NCI-H128 (cell line): ENCODE results near the gene THOP1.
A peak's percentile ranks its signal among the peaks of the same experiment; 100 is the strongest.

Source experiments
- DNase-seq: peaks from one replicate; lab custom pipeline; 2025; ENCODE audit not compliant: unreplicated experiment; lab: John Stamatoyannopoulos, UW

The THOP1 gene

DNA sequence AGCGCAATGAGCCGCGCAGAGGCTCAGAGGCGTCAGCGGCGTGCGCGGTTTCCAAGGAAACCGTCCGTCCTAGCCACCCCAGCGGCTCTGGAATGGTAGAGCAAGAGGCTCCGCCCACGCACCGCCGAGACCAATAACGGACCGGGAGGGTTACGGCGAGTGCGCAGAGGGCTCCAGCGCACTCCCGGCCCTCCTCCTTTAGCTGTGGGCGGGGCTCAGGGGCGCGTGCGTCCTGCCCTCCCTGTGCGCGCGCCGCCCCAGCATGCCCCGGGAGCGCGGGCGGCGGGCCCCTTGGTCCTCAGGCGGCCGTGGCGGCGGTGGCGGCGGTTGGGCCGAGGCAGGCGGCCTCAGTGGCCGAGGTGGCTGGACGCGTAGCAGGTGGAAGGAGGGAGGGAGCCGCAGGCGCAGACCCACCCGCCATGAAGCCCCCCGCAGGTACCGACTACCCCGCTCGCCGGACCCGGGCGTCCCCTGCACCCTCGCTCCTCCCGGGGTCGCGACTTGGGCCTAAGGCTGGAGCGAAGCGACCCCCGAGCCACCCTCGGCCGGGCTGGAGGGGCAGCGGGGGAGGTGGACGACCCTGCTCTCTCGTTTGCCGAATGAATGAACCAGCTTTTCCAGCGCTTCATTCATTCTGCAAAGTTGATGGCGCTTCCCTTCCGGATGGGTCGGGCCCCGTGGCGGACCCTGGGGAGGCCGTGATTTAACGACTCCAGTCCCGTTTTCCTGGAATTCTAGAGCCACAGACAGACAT is at the start of gene THOP1:
Gene THOP1 (plus strand): TSS at position 260 of the 754 bp plus-strand sequence. CDS start 160 bp downstream, at position 420.
- peak; percentile 96 for DNase-seq

DNA sequence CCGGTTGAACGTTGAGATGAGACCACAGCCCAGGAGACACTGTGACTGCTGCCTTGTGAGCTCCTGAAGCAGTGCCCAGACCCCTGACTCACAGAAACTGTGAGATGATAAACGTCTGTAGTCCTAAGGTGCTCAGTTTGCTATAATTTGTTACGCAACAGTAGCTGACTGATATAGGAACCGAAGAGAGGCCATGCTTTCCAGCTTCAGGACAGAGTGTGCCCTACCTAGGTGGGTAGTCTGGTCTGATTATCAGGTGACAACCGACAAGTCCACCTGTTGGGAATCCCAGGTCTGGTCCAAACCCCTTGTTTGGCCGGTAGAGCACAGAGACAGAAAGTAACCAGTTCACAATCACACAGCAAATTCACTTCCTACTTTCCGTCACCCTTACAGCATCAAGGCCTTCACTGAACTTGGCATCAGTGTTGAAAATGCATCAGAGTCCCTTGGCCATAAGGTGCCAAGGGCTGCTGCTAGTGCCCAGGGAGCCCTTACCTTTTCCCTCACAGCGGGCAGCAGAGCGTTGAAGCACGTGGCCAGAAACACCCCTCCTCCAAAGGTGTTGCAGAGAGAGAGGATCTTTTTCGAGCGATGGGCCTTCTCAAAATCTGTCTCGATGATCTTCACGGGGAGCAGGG is 48.6 kb upstream of the THOP1 start:
- no peak for DNase-seq

DNA sequence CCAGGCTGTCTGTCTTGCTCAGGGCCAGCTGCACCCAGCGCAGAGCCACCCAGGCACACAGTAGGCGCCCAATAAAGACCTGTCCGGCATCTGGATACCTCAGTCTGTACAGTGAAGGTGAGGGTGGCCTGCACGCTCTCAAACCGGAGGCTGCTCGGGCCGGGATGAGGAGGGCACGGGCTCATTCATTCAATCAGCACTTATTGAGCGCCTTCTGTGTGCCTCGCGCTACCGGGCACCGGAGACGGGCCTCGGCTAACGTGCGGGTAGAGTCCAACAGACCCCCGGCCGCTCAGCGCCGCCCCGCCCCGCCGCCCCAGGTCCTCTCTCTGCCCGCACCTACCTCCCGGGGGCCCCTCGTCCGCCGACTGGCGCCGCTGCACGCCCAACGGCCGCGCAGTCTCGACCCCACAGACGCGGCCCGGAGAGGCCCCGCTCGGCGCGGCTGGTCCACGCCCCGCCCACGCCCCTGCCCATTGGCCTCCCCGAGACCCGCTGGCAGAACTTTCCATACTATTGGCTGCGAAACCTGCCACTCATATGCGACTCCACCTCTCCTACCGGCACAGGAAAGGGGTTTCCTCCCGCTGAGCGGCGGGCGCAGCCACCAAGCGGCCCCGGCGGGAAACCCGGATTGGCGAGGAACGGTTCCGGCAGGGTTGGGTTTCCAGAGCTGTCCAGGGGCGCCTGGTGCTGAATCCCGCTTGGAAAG is 45.5 kb upstream of the THOP1 start, which contains the start of gene SLC39A3:
Gene SLC39A3 (minus strand): TSS at position 416 of the 712 bp plus-strand sequence. CDS start 2,760 bp downstream, outside the sequence.
- DNase-seq, result peak; percentile 96

DNA sequence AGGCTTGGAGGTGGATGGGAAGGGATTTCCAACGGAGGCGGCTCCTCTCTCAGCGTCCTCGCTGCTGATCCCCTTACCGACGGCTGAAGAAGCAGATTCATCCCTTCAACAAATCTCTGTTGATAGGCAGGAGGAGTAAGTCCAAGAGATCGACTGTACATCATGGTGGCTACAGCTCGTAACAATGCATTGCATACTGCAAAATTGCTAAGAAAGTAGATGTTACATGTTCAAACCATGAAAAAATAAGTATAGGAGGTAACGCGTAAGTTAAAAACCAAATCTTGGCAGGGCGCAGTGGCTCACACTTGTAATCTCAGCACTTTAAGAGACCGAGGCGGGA is 45.0 kb upstream of the THOP1 start:
- DNase-seq, result no peak

- DNase-seq, result no peak
Observed at GRCh38 chr19:2743099-2743498, 42.2 kb upstream of the THOP1 start.

GRCh38 chr19:2744113-2744512 is 41.2 kb upstream of the THOP1 start:
- no peak for DNase-seq

GRCh38 chr19:2747349-2747748 is 38.0 kb upstream of the THOP1 start:
- no peak for DNase-seq

GRCh38 chr19:2750808-2751437 is 34.4 kb upstream of the THOP1 start:
- DNase-seq, result no peak

GRCh38 chr19:2751438-2751830 is 33.9 kb upstream of the THOP1 start:
- no peak for DNase-seq

DNA sequence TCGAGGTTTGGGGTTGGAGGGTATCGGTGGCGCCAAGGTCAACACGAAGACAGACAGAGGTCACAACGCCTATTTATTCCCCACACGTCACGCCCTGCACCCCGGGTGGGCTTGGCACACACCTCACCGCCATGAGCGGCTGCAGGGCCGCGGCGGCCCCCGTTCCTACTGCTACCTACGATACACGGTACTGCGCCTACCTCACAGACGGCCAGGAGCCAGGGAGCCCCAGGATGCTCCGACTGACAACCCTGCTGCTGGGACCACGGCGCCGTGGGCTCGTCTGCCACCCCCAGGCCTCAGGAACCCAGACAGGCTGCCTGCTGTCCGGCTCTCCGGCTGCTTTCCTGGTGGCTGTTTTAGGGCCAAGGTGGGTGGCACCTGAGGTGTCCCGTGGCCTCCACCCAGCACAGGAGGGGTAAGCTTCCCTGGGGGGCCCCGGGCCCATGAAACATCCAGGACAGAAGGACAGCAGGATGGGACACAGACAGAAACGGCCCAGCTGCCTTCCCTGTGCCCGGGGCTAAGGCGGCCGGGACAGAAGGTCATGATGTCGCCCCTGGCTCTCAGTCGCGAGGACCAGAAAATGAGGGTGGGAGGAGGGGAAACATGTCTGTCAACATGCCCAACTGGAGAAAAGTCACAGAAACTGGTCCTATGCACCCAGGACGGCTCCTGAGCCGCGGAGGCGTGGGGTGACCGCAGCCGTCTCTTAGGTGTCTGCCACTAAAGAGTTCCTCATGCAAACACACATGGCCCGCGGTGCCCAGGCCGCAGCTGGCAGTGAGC is 30.4 kb upstream of the THOP1 start:
- DNase-seq, result no peak

DNA sequence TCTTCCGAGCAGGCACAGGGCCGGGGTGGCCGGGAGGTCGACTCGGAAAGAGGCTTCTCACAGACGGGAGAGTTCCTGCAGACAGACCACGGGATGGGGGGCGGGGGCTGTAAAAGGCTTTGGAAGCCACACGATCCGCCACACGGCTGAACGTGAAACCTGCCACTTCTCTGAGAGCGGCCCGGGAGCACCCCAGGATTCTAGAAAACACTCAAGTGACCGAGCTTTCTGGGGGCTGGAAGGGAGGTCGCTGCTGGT is 29.9 kb upstream of the THOP1 start:
- DNase-seq, result no peak

DNA sequence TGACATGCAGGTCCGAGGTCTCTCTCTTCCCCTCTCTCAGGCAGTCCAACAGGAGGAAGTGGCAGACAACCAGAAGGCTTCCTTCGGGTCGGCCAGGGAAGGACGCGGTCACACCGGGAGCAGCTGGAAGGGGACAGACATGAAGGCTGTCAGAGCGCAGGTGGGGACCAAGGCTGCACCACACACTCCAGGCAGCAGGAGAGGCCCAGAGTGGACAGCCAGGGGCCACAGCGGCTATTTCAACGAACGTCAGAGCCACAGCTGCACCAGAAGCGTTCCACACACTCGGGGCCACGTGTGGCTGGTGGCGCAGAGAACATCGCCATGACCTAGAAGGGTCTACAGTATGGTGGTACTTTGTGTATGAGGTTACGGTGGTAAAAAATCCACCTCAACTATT is 29.5 kb upstream of the THOP1 start:
- no peak for DNase-seq

DNA sequence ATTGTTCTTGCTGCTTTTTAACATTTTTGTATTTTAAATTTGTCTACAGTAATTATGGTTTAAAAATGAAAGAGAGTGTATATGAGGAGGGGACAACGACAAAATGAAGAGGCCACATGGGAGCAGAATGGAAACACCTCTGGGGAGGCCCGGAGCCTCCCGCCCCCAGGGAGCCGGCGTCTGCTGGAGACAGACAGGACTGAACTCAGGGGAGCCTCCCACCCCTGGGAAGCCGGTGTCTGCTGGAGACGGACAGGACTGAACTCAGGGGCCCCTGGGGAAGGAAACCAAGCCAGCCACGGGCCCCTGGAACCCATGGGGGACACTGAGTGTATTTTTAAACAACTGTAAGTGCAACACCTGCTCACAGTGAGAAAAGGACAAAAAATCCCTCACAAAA is 28.8 kb upstream of the THOP1 start:
- DNase-seq, result no peak

DNA sequence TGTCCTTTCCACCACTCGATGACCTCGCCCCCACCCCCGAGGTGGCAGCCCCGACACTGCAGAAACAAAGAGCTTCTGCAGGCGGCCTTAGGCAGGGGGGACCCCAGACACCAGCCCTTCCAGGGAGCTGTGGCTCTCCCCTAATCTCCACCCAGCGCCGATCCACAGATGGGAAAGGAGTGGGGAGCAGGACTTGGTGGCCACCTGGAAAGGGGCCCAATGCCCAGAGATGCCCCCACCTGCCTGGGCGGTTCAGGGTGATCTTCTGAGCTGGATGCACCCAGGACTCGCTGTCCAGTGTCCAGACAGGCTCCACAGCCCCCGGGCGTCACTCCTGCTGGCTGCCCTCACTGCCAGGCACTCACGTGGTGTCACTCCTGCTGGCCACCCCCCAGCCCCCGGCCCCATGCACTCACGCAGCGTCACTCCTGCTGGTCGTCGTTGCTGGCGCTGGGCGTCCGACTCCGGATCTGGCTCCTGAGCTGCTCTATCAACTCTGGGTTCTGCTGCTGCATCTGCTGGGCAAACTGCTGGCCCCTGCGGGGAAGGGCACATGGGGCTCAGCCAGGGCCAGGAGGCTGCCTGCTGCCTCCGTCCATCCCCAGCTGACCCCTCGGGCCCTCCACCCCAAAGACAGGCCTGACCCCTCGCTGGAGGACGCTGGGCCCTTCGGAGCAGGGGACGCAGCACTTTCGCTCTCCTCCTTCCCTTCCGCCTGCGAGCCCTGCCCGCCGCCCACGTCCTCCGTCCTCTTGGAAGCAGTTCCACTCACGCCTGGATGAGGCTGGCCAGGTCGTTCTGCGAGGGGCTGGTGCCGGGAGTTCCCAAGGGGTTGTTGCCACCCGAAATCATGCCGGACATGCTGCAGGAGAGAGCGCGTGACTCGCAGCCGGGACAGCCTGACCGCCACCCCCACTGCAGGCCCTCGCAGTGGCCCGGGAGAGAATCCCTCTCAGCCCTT is 28.1 kb upstream of the THOP1 start:
- DNase-seq, result no peak

GRCh38 chr19:2758601-2759313 is 26.5 kb upstream of the THOP1 start:
- DNase-seq, result no peak

DNA sequence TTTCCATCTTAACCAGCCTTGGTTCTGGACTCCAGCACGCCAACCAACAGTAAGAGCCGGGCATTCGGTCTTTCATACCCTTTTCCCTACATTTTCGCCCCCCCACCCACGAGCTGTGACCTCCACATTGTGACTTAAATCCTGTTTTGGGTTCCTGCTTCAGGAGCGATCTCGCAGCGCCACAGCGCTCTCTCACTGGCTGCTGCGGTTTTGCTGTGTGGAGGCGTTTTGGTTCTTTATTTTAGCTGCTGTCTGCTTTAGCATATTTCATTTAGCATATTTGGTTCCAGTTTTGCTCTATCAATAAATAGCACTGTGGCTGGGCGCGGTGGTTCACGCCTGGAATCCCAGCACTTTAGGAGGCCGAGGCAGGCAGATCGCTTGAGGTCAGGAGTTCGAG is 25.9 kb upstream of the THOP1 start:
- no peak for DNase-seq

GRCh38 chr19:2759965-2760364 is 25.3 kb upstream of the THOP1 start:
- DNase-seq, result no peak

GRCh38 chr19:2761309-2761677 is 24.0 kb upstream of the THOP1 start:
- DNase-seq, result no peak
